Measurements from ENCODE around the gene ATP13A2.

The ATP13A2 gene

GRCh38 chr1:17002524-17002902, 9.2 kb downstream of the ATP13A2 start:
- no peak for DNase-seq

DNA sequence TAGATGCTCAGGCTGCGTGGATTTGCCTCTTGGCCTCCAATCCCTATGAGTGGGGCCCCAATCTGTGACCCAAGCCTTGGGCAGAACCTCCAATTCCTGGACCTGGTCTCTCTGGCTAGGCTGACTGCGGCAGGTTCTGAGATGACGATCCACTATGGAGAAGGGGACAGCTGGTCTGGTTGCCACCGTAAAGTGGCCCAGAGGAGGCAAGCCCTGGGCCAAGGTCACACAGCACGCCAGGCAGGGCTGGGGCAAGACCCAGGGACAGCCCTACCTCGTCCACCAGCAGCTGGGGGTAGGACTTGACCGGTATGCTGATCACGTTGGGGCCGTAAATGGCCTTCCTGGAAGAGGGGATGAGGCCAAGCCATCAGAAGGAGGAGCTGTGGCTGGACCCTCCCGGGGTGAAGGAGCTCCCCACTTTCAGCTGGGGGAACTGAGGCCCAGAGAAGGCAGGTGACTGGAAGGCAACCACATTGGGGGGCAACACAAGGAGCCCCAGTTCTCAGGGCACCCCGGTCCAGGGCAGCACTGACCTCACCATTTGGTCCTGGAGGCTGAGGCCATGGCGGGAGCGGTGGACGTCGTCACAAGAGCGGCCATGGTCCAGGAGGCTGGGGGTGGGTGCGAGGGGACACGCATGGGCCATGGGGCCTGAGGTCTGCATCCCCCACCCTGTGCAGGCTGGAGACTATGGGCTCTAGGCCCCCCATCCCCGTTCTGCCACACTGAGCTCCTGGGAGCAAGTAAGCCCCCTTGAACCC, 9.8 kb downstream of the ATP13A2 start:
- no peak for DNase-seq

GRCh38 chr1:16999863-17000262, 11.9 kb downstream of the ATP13A2 start:
- no peak for DNase-seq

GRCh38 chr1:16998589-16998988, 13.1 kb downstream of the ATP13A2 start:
- no peak for DNase-seq

DNA sequence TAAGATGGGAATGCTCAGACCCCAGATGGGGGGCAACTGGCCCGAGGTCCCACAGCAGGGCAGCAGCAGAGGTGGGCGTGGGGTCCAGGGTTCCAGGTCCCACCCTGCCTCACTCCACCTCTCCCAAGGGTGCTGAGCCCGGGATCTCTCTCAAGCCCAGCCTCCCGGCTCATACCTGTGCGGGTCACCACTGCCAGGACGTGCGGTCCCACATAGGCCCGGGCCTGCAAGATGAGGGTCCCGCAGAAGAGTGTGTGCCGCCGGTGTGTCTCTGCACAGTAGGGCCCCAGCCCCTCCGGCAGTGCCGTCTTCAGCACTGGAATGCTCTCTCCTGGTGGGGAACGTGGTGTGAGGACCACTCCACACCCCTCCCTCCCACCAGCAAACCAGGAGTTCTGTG, 14.9 kb downstream of the ATP13A2 start:
- DNase-seq = no peak

DNA sequence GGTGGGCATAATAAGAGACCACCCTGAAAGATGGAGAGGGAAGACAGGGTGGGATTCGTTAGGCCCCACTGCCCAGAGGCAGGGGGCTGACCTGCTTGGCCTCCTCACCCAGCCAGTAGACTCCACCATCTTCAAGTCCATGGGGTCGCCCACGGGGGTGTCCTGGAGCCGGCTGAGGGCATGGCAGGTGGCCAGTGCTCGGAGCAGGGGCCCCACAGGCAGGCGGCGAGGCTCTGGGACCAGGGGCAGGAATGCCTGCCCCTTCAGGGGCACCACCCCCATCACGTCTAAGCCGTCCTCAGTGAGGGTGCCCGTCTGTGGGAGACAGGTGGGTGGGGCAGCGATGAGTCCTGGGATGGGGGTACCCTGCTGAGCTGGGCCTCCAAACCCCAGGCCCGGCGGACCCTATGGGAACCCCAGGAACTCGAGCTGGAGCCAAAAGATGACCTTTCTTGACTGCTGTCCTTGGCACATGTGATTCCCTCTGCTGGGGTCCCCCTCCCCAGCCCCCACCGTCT, 18.1 kb downstream of the ATP13A2 start:
- DNase-seq = no peak

GRCh38 chr1:16992675-16993074, 19.1 kb downstream of the ATP13A2 start:
- DNase-seq = no peak

DNA sequence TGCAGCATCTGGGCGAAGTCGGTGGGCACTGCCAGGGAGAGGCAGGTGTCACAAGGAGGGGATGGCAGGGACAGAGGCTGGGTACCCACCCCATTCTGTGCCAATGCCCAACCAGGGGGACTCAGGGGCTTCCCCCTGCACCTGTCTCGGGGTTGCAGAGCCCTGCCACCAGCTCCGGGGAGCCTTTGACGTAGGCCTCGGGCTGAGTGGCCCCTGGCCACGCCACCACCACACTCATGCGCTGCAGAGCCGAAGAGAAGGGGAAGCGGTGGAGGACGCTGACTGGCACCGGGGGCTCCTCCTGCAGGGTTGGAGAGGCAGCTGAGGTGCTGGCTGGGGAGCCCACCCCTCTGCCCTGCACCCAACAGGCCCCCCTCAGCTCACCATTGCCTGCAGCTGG, 19.6 kb downstream of the ATP13A2 start:
- DNase-seq = no peak

DNA sequence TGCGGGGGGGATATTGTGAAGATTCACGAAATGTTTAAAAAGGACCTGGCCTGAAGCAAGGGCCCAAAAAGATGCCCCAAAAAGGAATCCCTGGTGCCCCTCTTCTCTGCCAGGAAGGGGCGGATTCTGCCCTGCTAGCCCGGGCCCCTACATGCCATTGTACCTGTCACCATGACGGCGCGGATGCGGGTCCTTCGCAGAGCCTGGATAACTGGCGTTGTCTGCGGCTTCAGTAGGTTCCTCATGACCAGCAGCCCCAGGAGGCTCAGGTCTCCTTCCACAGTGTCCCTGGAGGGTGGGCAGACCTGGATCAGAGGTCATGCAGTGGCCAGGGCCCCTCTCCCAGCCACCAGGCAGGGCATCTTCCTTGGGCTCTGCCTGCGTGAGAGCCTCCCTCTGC, 20.2 kb downstream of the ATP13A2 start:
- no peak for DNase-seq

DNA sequence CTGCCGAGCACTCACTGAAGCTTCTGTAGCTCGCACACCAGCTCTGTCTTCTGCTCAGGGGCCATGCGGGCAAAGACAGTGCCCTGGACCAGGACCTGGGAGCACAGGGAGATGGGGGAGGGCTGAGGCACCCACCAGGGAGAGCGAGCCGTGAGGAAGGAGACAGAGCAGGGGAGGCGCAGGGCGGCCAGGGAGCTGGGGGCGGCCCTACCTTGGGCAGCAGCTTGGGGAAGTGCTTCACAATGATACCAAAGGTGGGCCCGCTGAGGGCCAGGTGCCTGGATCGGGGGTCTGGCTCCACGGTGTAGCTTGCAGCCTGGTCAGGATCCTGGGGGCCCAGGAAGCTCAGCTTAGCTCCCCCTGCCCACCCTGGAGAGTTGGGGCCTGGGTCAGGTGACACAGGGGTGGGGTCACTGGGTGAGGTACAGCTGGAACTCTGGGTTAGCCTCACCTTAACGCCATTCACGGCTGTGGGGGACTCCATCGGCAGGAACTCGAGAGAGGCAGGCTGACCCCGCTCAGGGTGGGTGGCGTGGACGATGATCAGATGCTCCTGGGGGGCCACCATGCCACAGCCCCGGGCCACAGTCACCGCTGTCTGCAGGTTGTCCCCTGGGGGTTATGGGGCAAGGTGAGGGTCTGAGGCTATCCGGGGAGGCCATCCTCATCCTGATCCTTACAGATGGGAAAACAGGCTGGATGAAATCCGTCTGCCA, 21.9 kb downstream of the ATP13A2 start:
- no peak for DNase-seq

DNA sequence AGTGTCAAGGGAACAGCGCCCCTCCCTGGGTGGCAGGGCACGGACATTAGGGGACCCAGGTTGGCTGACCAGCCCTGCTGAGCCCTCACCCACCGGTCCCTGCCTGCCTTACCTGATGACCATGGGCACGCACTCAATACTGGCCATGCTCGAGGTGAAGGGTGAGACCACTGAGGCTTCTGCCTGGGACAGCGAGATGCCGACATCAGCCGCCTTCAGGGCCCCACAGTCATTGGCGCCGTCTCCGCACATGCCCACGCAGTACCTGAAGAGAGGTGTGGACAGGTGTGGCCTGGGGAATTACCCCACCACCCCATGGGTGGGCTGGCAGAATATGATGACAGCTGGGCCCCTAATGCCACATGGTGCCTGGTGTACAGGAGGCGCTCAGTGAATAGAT, 23.5 kb downstream of the ATP13A2 start:
- DNase-seq = no peak

DNA sequence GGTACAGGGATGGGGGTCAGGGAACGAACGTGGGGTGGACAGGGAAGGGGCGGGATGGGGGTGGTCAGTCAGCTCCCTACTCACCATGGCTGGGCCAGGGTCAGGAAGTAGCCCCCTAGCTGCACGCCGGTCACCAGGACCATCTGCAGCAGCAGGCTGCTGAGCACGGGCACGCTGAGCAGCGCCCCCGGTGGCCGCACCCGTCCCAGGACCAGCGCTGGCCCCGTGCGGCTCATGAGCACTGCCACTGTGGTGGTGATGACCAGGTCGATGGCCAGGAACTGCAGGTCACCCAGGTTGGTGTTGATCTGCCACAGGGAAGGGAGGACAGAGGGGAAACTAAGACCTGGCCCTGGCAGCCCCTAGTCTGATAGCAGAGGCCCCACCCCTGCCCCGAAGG, 24.8 kb downstream of the ATP13A2 start:
- no peak for DNase-seq

DNA sequence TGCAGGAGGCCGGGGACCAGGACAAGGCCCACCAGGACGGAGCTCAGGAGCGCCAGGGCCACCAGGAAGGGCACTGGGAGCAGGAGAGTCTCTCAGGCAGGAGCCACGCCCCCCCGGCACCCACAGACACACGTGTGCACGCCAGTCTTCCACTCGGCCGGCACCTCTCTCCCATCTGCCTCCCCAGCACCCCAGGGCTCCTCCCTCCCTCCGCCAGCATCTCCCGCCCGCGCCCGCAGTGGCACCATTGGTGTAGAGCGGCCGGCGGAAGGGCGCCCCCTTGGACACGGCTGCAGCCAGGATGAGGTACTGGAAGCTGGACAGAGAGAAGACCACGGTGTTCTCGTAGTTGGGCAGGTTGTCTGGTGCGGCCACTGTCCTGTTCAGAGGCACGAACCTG, 25.2 kb downstream of the ATP13A2 start:
- no peak for DNase-seq

GRCh38 chr1:16986113-16986512, 25.6 kb downstream of the ATP13A2 start:
- DNase-seq = no peak

GRCh38 chr1:16984717-16985116, 27.0 kb downstream of the ATP13A2 start:
- DNase-seq = no peak

DNA sequence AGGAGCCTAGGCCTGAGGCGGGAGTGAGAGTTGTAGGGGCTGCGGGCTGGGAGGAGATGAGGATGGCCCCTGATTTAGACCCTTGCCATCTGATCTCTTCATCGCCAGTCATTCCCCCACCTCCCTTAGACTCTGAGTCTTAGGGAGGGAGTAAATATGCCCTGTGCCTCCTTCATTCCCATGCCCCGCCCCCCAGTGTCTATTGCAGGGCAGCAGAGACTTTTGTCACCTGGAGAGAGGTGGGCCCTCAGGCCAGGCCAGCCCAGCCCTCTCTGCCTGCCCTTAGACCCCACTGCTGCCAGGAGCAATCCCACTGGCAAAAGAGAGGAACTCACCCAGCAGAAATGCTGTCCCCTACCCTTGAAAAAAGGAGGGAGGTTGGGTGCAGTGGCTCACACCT, 28.1 kb downstream of the ATP13A2 start:
- no peak for DNase-seq

- no peak for DNase-seq
Measured at GRCh38 chr1:16982902-16983301, 28.8 kb downstream of the ATP13A2 start.

DNA sequence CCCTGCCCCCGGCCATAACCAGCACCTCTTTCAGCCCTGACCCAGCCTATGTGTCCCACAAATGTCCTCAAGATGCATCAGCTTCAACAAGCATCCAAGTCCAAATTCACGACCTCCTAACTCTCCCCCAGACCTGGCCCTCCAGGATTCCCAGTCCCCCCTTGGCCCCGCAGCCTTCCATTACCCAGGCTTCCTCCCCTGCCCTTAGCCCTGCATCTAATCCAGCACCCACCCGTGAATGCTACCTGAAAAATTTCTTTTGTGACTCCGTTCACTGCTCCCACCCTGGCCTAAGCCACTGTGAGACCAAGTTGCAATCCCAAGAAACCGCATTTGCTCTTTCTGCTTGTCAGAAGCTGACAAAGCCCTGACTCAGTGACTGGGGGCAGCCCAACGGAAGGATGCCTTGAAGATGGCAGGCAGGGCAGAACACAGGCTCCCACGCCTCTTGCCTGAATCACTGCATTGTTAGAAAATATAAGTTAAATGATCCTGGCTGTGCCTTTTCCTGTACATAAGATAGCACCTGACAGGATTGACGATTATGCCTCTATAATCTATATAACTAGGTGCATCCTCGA, 30.4 kb downstream of the ATP13A2 start:
- no peak for DNase-seq

DNA sequence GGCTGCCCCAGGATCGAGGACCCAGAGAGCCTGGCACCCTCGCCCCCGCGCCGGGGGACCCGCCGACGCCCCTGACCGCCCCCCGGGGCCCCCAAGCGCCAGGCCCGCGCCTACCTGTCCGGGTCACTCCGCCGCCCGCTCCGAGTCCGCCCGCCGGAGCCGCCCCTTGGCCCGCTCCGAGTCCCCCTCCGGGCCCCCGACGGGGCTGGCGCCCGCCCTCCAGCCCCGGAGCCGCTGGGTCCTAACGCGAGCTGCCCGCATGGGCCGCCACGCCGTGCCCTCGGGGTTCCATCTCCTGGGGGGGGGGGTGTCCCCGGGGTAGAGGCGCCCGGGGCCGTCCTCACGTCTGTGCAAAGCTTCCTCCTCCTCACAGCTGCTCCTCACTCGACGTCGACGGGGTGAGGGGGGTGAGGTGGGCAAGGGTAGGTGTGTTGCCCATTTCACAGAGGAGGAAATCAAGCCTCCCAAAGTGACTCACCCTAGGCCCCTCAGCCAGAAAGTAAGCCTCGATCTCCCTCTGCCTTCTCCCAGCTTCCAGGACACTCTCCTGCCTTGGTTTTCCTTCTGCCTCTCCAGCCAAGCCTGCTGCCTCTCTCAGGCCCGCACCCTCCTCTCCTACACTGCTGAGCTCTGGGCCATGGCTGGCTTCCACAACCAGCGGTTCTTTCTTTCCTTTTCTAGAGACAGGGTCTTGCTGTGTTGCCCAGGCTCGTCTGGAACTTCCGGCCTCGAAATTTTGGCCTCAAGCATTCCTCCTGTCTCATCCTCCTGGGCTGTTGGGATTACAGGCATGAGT, 31.1 kb downstream of the ATP13A2 start, which contains the start of gene MFAP2:
MFAP2 (minus strand) TSS at position 148 of the 796 bp plus-strand sequence. CDS start 2,347 bp downstream, outside the sequence.
- DNase-seq = no peak

GRCh38 chr1:16979475-16980327, 32.0 kb downstream of the ATP13A2 start:
- no peak for DNase-seq

DNA sequence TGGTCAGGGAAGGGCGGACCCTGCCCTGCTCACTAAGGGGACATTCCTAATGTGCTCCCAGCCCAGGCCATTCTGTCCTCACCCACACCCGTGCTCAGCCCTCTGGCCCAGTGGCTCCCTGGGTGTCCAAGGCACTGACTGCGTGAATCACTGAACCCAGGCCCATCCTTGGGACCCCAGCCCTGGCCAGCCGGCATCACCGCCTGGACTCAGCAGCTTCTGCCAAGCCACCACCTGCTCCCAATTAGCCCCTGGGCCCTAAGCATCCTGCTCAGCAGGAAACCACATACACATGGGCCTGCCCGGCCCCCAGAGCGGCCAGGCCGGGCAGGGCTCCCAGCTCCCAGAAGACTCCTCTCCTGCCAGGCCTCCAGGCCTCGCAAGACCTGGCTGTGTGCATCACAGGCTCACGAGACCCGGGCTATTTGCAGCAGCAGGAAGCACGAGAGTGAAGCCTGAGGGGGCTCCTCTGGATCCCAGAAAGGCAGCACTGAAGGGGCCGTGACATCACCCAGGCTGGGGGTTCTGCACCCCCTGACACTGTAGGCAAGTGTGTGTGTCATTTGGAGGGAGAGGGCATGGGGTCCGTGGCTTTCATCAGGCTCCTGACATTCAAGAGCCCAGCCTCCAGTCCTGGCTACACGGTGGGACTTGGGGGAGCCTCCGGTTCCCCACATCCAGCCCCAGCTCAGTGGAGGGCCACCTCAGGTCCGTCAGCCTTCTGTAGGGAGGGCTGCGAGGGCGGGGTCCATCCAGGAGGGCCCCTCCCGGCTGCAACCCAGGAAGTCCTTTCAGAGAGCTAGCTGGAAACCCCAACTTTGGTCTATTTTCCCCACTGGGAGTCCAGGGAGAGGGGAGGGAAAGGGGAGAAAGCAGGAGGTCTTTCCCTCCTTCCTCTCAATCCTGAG, 32.9 kb downstream of the ATP13A2 start:
- DNase-seq = no peak
